Measurements from ENCODE around the gene PHF13.

PHF13 gene

GRCh38 chr1:6588893-6589520, 24.5 kb upstream of the PHF13 start:
- TF ChIP-seq, protein P1, sequence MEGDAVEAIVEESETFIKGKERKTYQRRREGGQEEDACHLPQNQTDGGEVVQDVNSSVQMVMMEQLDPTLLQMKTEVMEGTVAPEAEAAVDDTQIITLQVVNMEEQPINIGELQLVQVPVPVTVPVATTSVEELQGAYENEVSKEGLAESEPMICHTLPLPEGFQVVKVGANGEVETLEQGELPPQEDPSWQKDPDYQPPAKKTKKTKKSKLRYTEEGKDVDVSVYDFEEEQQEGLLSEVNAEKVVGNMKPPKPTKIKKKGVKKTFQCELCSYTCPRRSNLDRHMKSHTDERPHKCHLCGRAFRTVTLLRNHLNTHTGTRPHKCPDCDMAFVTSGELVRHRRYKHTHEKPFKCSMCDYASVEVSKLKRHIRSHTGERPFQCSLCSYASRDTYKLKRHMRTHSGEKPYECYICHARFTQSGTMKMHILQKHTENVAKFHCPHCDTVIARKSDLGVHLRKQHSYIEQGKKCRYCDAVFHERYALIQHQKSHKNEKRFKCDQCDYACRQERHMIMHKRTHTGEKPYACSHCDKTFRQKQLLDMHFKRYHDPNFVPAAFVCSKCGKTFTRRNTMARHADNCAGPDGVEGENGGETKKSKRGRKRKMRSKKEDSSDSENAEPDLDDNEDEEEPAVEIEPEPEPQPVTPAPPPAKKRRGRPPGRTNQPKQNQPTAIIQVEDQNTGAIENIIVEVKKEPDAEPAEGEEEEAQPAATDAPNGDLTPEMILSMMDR (IDR thresholded peaks at IDR 0.05; ENCODE audit: insufficient read depth, low read length, poor library complexity, severe bottlenecking), result no peak
- Histone ChIP-seq H3K36me3 (ENCODE audit: control insufficient read depth, insufficient read depth, low read length) (peaks cover 35% of the 10 kb centered on the region), H3K27me3 (replicated peaks; ENCODE audit: control insufficient read depth, insufficient read depth, low read length) (no peaks in the 10 kb centered on the region), H3K4me3 (replicated peaks; ENCODE audit: low read depth, low read length) (no peak overlapping the region)
- no peak for DNase-seq (ENCODE audit: extremely low read depth, insufficient read length)

DNA sequence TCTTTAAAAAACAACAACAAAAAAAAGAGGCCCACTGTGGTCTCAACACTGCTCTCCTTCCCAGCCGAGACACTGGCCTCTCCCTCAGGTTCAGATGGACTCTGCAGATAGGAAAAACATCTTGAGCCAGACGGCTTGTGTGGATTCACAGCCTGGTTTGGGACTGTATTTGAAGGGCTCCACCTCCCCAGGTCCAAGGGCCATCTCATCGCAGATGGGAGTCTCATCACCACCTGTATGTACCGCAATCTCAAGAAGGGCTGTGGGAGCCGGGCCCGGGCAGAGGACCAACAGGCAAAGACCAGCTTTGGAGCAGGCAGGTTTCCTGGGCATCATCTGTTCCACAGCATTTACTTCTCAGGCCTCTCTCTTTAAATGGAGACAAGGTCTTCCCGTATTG, 23.5 kb upstream of the PHF13 start:
- TF ChIP-seq, protein P1 (IDR thresholded peaks at IDR 0.05; ENCODE audit: insufficient read depth, low read length, poor library complexity, severe bottlenecking), result no peak
- peaks cover 38% of the 10 kb centered on the region for H3K36me3 ChIP-seq (ENCODE audit: control insufficient read depth, insufficient read depth, low read length)
- H3K4me3 ChIP-seq (replicated peaks; ENCODE audit: low read depth, low read length), result no peak overlapping the region
- no peaks in the 10 kb centered on the region for H3K27me3 ChIP-seq (replicated peaks; ENCODE audit: control insufficient read depth, insufficient read depth, low read length)
- no peak for DNase-seq (ENCODE audit: extremely low read depth, insufficient read length)

GRCh38 chr1:6591222-6591621, 22.3 kb upstream of the PHF13 start:
- no peaks in the 10 kb centered on the region for H3K27me3 ChIP-seq (replicated peaks; ENCODE audit: control insufficient read depth, insufficient read depth, low read length)
- no peak overlapping the region for H3K4me3 ChIP-seq (replicated peaks; ENCODE audit: low read depth, low read length)
- no peak for DNase-seq (ENCODE audit: extremely low read depth, insufficient read length)
- TF ChIP-seq, protein P1 (IDR thresholded peaks at IDR 0.05; ENCODE audit: insufficient read depth, low read length, poor library complexity, severe bottlenecking), result no peak
- H3K36me3 ChIP-seq (ENCODE audit: control insufficient read depth, insufficient read depth, low read length), result peaks cover 44% of the 10 kb centered on the region

GRCh38 chr1:6591644-6592043, 21.9 kb upstream of the PHF13 start:
- Histone ChIP-seq H3K36me3 (ENCODE audit: control insufficient read depth, insufficient read depth, low read length) (peaks cover 47% of the 10 kb centered on the region), H3K4me3 (replicated peaks; ENCODE audit: low read depth, low read length) (no peak overlapping the region), H3K27me3 (replicated peaks; ENCODE audit: control insufficient read depth, insufficient read depth, low read length) (no peaks in the 10 kb centered on the region)
- TF ChIP-seq, protein P1 (IDR thresholded peaks at IDR 0.05; ENCODE audit: insufficient read depth, low read length, poor library complexity, severe bottlenecking), result no peak
- no peak for DNase-seq (ENCODE audit: extremely low read depth, insufficient read length)

DNA sequence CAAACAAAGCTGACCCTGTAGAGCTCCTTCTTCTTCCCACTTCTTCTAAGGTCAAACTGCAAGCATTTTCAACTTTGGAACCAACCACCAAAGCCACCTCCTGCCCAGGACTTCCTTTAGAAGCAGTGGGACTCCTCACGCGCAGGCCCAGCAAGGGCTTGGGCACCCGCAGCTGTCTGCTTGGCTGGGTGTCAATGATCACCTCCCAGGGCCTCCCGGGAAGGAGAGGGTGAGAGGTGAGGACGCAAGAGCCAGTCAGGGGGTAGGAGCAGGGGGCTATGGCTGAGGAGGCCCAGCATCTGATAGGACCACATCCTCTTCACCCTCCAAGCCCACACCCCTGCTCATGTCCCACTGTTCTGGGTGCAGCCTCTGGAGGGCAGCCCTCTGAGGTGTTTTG, 21.1 kb upstream of the PHF13 start:
- Histone ChIP-seq H3K4me3 (replicated peaks; ENCODE audit: low read depth, low read length) (no peak overlapping the region), H3K36me3 (ENCODE audit: control insufficient read depth, insufficient read depth, low read length) (peaks cover 45% of the 10 kb centered on the region), H3K27me3 (replicated peaks; ENCODE audit: control insufficient read depth, insufficient read depth, low read length) (no peaks in the 10 kb centered on the region)
- DNase-seq (ENCODE audit: extremely low read depth, insufficient read length), result no peak
- TF ChIP-seq, protein P1 (IDR thresholded peaks at IDR 0.05; ENCODE audit: insufficient read depth, low read length, poor library complexity, severe bottlenecking), result no peak
